HEK293 (cell line): ENCODE results near the gene FAM110D.

Experiments used
- CTCF ChIA-PET: fragments of 350-600 bp; formaldehyde crosslinking; extraction: SDS; loops from one replicate; lab custom pipeline; 2021; ENCODE audit warnings: antibody characterized with exemption; lab: Yijun Ruan, JAX
- POLR2A ChIA-PET: fragments of 300-600 bp; formaldehyde crosslinking; extraction: SDS; loops from one replicate; lab custom pipeline; 2020; ENCODE audit warnings: antibody characterized with exemption, inconsistent platforms; lab: Yijun Ruan, JAX
- H3K27ac ChIP-seq: fragments of 200-500 bp; sonication (Bioruptor generic); 2 replicates; pipeline ENCODE4 v1.5.1; 2014; ENCODE audit warnings: low read depth, low read length, control low read depth, inconsistent platforms; ENCODE audit errors: extremely low read depth
- H3K36me3 ChIP-seq, 2 experiments: fragments of 200-500 bp in 1 of 2; sonication (Bioruptor generic) in 1 of 2; 1 replicate in 1 of 2; 2 replicates in 1 of 2; pipeline ENCODE4 v1.5.1; 2014 to 2017; ENCODE audit warnings: inconsistent platforms in 2 of 2, low read length in 2 of 2; ENCODE audit not compliant: control insufficient read depth in 2 of 2, insufficient read depth in 1 of 2
- H3K4me1 ChIP-seq: fragments of 200-500 bp; sonication (Bioruptor generic); 2 replicates; pipeline ENCODE4 v1.5.1; 2014; ENCODE audit warnings: mild to moderate bottlenecking, low read length, inconsistent platforms; ENCODE audit not compliant: control insufficient read depth, insufficient read depth
- H3K4me3 ChIP-seq: 2 replicates; pipeline ENCODE4 v1.5.1; 2011; ENCODE audit warnings: low read depth, mild to moderate bottlenecking, control low read depth, low read length, moderate library complexity
- H3K9me3 ChIP-seq: fragments of 200-500 bp; sonication (Bioruptor generic); 2 replicates; pipeline ENCODE4 v1.5.1; 2014; ENCODE audit warnings: low read depth, low read length, inconsistent platforms; ENCODE audit not compliant: control insufficient read depth, insufficient read depth
- GLI4 ChIP-seq: fragments of 450-650 bp; formaldehyde crosslinking; IDR thresholded peaks from 2 replicates; pipeline ENCODE4 v1.5.1; 2016; ENCODE audit warnings: missing biosample characterization, missing genetic modification characterization
- MYNN ChIP-seq: fragments of 450-650 bp; formaldehyde crosslinking; IDR thresholded peaks from 2 replicates; pipeline ENCODE4 v1.5.1; 2016; ENCODE audit warnings: missing biosample characterization, missing genetic modification characterization, borderline replicate concordance
- PATZ1 ChIP-seq: fragments of 450-650 bp; formaldehyde crosslinking; IDR thresholded peaks from 2 replicates; pipeline ENCODE4 v1.5.1; 2016; ENCODE audit warnings: missing biosample characterization, missing genetic modification characterization
- ZBTB6 ChIP-seq: fragments of 450-650 bp; formaldehyde crosslinking; IDR thresholded peaks from 2 replicates; pipeline ENCODE4 v1.5.1; 2017; ENCODE audit warnings: missing biosample characterization, missing genetic modification characterization
- ZBTB8A ChIP-seq: fragments of 450-650 bp; formaldehyde crosslinking; IDR thresholded peaks from 2 replicates; pipeline ENCODE4 v1.5.1; 2016; ENCODE audit warnings: missing biosample characterization, missing genetic modification characterization
- ZIC2 ChIP-seq: fragments of 450-650 bp; formaldehyde crosslinking; IDR thresholded peaks from 2 replicates; pipeline ENCODE4 v1.5.1; 2016; ENCODE audit warnings: missing biosample characterization, missing genetic modification characterization
- ZNF335 ChIP-seq: fragments of 450-650 bp; formaldehyde crosslinking; conservative IDR thresholded peaks from 2 replicates; pipeline ENCODE4 v1.5.1; 2016; ENCODE audit warnings: missing biosample characterization, missing genetic modification characterization
- ZNF398 ChIP-seq: fragments of 450-650 bp; formaldehyde crosslinking; IDR thresholded peaks from 2 replicates; pipeline ENCODE4 v1.5.1; 2017; ENCODE audit warnings: missing biosample characterization, missing genetic modification characterization
- ZNF521 ChIP-seq: fragments of 450-650 bp; formaldehyde crosslinking; IDR thresholded peaks from 2 replicates; pipeline ENCODE4 v1.5.1; 2017; ENCODE audit warnings: missing biosample characterization, mild to moderate bottlenecking, missing genetic modification characterization
- ZNF629 ChIP-seq: fragments of 450-650 bp; formaldehyde crosslinking; IDR thresholded peaks from 2 replicates; pipeline ENCODE4 v1.5.1; 2017; ENCODE audit warnings: missing biosample characterization, missing genetic modification characterization
- ZNF660 ChIP-seq: fragments of 450-650 bp; IDR thresholded peaks from 2 replicates; pipeline ENCODE4 v1.5.1; 2018; ENCODE audit warnings: missing biosample characterization, mild to moderate bottlenecking, missing genetic modification characterization
- ZNF692 ChIP-seq: fragments of 450-650 bp; formaldehyde crosslinking; IDR thresholded peaks from 2 replicates; pipeline ENCODE4 v1.5.1; 2016; ENCODE audit warnings: missing biosample characterization, missing genetic modification characterization
- TF ChIP-seq, protein P1 (sequence below): fragments of 450-650 bp; formaldehyde crosslinking; IDR thresholded peaks from 2 replicates; pipeline ENCODE4 v1.5.1; 2016; ENCODE audit warnings: missing biosample characterization, missing genetic modification characterization
- TF ChIP-seq, protein P2 (sequence below): fragments of 450-650 bp; formaldehyde crosslinking; IDR thresholded peaks from 2 replicates; pipeline ENCODE4 v1.5.1; 2016; ENCODE audit warnings: missing biosample characterization, missing genetic modification characterization, borderline replicate concordance
- TF ChIP-seq, protein P3 (sequence below): fragments of 450-650 bp; formaldehyde crosslinking; IDR thresholded peaks from 2 replicates; pipeline ENCODE4 v1.5.1; 2016; ENCODE audit warnings: missing biosample characterization, missing genetic modification characterization
- TF ChIP-seq, protein P4 (sequence below): fragments of 450-650 bp; formaldehyde crosslinking; IDR thresholded peaks from 2 replicates; pipeline ENCODE4 v1.5.1; 2016; ENCODE audit warnings: missing biosample characterization, missing genetic modification characterization

The FAM110D gene

GRCh38 chr1:26168410-26169197 lies 9.7 kb downstream of the FAM110D start, which contains the start of gene C1orf232:
TSS of gene C1orf232 (minus strand) at chr1:26168963. CDS start at chr1:26168499, 464 bp downstream.
- Histone ChIP-seq H3K4me3 (peak within 1 kb of the TSS; percentile 68), H3K9me3 (no peaks in the 10 kb centered on the region), H3K36me3 (peaks cover 0 to 10% of the 10 kb centered on the region in 2 experiments; a peak in 1 of 3 replicates), H3K4me1 (peaks cover 7% of the 10 kb centered on the region; the same call in 1 of the 2 replicates), H3K27ac (peak within 1 kb of the TSS; percentile 59; the same call in 1 of the 2 replicates)
- CTCF ChIA-PET = interaction anchor here (0.5 to 2.0 kb wide), 7 partner anchors 30 to 1248 kb away, joined by 3 to 14 read pairs (median 4); partner anchors contain the start of gene CEP85
- POLR2A ChIA-PET = interaction anchor here (1.3 kb wide), 1 partner anchor 9 kb away, joined by 4 read pairs; no protein-coding TSS in a partner anchor
- TF ChIP-seq ZNF521 (tag by site-specific recombination) (no peak), GLI4 (tag by site-specific recombination) (no peak), ZIC2 (tag by site-specific recombination) (peak; percentile 63), ZNF335 (tag by site-specific recombination) (peak; percentile 58), ZBTB6 (0 out of 2 replicates have a peak, but pooled peaks have one; percentile 44), ZNF692 (tag by site-specific recombination) (peak; percentile 74), ZBTB8A (peak; percentile 35), PATZ1 (tag by site-specific recombination) (peak; percentile 46), ZNF398 (tag by site-specific recombination) (peak; percentile 42), ZNF660 (tag by site-specific recombination) (peak; percentile 43; the same call in 1 of the 2 replicates), ZNF629 (tag by site-specific recombination) (0 out of 2 replicates have a peak, but pooled peaks have one; percentile 12), MYNN (tag by site-specific recombination) (no peak)
- TF ChIP-seq, protein P1, sequence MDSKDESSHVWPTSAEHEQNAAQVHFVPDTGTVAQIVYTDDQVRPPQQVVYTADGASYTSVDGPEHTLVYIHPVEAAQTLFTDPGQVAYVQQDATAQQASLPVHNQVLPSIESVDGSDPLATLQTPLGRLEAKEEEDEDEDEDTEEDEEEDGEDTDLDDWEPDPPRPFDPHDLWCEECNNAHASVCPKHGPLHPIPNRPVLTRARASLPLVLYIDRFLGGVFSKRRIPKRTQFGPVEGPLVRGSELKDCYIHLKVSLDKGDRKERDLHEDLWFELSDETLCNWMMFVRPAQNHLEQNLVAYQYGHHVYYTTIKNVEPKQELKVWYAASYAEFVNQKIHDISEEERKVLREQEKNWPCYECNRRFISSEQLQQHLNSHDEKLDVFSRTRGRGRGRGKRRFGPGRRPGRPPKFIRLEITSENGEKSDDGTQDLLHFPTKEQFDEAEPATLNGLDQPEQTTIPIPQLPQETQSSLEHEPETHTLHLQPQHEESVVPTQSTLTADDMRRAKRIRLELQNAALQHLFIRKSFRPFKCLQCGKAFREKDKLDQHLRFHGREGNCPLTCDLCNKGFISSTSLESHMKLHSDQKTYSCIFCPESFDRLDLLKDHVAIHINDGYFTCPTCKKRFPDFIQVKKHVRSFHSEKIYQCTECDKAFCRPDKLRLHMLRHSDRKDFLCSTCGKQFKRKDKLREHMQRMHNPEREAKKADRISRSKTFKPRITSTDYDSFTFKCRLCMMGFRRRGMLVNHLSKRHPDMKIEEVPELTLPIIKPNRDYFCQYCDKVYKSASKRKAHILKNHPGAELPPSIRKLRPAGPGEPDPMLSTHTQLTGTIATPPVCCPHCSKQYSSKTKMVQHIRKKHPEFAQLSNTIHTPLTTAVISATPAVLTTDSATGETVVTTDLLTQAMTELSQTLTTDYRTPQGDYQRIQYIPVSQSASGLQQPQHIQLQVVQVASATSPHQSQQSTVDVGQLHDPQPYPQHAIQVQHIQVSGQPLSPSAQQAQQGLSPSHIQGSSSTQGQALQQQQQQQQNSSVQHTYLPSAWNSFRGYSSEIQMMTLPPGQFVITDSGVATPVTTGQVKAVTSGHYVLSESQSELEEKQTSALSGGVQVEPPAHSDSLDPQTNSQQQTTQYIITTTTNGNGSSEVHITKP = peak; percentile 97
- TF ChIP-seq, protein P2, sequence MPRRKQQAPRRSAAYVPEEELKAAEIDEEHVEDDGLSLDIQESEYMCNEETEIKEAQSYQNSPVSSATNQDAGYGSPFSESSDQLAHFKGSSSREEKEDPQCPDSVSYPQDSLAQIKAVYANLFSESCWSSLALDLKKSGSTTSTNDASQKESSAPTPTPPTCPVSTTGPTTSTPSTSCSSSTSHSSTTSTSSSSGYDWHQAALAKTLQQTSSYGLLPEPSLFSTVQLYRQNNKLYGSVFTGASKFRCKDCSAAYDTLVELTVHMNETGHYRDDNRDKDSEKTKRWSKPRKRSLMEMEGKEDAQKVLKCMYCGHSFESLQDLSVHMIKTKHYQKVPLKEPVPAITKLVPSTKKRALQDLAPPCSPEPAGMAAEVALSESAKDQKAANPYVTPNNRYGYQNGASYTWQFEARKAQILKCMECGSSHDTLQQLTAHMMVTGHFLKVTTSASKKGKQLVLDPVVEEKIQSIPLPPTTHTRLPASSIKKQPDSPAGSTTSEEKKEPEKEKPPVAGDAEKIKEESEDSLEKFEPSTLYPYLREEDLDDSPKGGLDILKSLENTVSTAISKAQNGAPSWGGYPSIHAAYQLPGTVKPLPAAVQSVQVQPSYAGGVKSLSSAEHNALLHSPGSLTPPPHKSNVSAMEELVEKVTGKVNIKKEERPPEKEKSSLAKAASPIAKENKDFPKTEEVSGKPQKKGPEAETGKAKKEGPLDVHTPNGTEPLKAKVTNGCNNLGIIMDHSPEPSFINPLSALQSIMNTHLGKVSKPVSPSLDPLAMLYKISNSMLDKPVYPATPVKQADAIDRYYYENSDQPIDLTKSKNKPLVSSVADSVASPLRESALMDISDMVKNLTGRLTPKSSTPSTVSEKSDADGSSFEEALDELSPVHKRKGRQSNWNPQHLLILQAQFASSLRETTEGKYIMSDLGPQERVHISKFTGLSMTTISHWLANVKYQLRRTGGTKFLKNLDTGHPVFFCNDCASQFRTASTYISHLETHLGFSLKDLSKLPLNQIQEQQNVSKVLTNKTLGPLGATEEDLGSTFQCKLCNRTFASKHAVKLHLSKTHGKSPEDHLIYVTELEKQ = no peak
- TF ChIP-seq, protein P3, sequence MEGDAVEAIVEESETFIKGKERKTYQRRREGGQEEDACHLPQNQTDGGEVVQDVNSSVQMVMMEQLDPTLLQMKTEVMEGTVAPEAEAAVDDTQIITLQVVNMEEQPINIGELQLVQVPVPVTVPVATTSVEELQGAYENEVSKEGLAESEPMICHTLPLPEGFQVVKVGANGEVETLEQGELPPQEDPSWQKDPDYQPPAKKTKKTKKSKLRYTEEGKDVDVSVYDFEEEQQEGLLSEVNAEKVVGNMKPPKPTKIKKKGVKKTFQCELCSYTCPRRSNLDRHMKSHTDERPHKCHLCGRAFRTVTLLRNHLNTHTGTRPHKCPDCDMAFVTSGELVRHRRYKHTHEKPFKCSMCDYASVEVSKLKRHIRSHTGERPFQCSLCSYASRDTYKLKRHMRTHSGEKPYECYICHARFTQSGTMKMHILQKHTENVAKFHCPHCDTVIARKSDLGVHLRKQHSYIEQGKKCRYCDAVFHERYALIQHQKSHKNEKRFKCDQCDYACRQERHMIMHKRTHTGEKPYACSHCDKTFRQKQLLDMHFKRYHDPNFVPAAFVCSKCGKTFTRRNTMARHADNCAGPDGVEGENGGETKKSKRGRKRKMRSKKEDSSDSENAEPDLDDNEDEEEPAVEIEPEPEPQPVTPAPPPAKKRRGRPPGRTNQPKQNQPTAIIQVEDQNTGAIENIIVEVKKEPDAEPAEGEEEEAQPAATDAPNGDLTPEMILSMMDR = 0 out of 2 replicates have a peak, but pooled peaks have one; percentile 29
- TF ChIP-seq, protein P4, sequence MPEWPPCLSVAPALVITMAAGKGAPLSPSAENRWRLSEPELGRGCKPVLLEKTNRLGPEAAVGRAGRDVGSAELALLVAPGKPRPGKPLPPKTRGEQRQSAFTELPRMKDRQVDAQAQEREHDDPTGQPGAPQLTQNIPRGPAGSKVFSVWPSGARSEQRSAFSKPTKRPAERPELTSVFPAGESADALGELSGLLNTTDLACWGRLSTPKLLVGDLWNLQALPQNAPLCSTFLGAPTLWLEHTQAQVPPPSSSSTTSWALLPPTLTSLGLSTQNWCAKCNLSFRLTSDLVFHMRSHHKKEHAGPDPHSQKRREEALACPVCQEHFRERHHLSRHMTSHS (tag by site-specific recombination) = no peak
